ENCODE data around the gene RELN. TPM values are rescaled to one million over a fixed set of nuclear protein-coding genes. Genes with fewer than 3 reads are reported as not detected.

RELN gene
- total and polyA plus RNA-seq, 2 donors (not counting 1 experiment from before 2014, with no cell fraction given): not detected

DNA sequence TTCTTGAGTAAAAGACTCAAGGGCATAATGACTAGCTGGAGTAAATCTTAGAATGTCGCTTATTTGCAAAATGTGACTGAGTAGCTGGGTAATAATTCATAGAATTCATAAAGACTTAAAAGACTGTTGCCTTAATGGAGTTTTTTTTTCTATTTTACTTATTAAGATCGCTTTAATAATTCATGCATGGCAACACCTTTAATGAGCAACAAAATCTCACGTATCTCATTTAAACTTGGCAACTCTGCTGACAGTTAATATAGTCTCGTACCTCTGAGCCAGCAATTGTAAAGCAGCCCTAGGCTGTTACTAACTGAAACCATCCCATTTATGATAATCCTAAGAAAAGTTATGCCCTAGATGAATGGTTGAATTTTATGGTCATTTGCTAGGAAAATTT is 455.7 kb downstream of the RELN start:
- no peak overlapping the region for H3K9ac ChIP-seq (ENCODE audit: low read length)
- H3K79me2 ChIP-seq (ENCODE audit: control insufficient read depth, insufficient read depth, low read length): no peaks in the 10 kb centered on the region
- POLR2A ChIA-PET: no interaction called here
- no peak overlapping the region for H3K4me2 ChIP-seq (replicated peaks; ENCODE audit: low read depth, low read length, poor library complexity, severe bottlenecking)
- no peaks in the 10 kb centered on the region for H3K9me3 ChIP-seq (ENCODE audit: control extremely low read depth in 1 of 3, control insufficient read depth in 2 of 3, insufficient read depth in 1 of 3, low read length in 2 of 3)
- no peak overlapping the region for H3K4me3 Mint-ChIP-seq
- no peak overlapping the region for H3K27ac ChIP-seq (ENCODE audit: low read length in 2 of 2)
- H3K4me3 ChIP-seq (ENCODE audit: control extremely low read depth in 1 of 5, extremely low read depth in 1 of 5, insufficient read depth in 1 of 5, low read depth in 2 of 5, low read length in 4 of 5): no peak overlapping the region
- no peaks in the 10 kb centered on the region for H3K27me3 ChIP-seq (replicated peaks in 1 of 4; ENCODE audit: control extremely low read depth in 1 of 4, control insufficient read depth in 3 of 4, insufficient read depth in 4 of 4, low read length in 3 of 4)
- CTCF ChIA-PET: no interaction called here
- no peak overlapping the region for H3K27ac Mint-ChIP-seq
- DNase-seq (no peak), ATAC-seq (ENCODE audit: low read depth) (no peak)
- WGBS (ENCODE audit: insufficient coverage): no CpG with 5 or more reads among the region's 4 CpGs
- peaks cover 31% of the 10 kb centered on the region for H3K27me3 Mint-ChIP-seq
- intact Hi-C loops (cut with micrococcal nuclease): no loop called here
- H4K20me1 ChIP-seq (ENCODE audit: control insufficient read depth, insufficient read depth, low read length, poor library complexity, severe bottlenecking): no peaks in the 10 kb centered on the region
- no peak overlapping the region for H2AFZ ChIP-seq (ENCODE audit: insufficient read depth, low read depth, low read length, poor library complexity, severe bottlenecking)
- no peaks in the 10 kb centered on the region for H3K36me3 ChIP-seq (replicated peaks in 1 of 2; ENCODE audit: control extremely low read depth in 1 of 2, control insufficient read depth in 1 of 2, extremely low read depth in 1 of 2, insufficient read depth in 2 of 2, low read length in 1 of 2)
- no peaks in the 10 kb centered on the region for H3K4me1 Mint-ChIP-seq
- H3K9me3 Mint-ChIP-seq (ENCODE audit: insufficient read depth): no peaks in the 10 kb centered on the region
- H3K4me1 ChIP-seq (ENCODE audit: control insufficient read depth in 2 of 2, insufficient read depth in 2 of 2, low read length in 2 of 2): no peaks in the 10 kb centered on the region
- TF ChIP-seq CTCF (IDR thresholded peaks at IDR 0.05) (no peak), EZH2 (IDR thresholded peaks at IDR 0.05; ENCODE audit: borderline replicate concordance, insufficient read depth, low read depth, low read length, poor library complexity, severe bottlenecking) (no peak)

DNA sequence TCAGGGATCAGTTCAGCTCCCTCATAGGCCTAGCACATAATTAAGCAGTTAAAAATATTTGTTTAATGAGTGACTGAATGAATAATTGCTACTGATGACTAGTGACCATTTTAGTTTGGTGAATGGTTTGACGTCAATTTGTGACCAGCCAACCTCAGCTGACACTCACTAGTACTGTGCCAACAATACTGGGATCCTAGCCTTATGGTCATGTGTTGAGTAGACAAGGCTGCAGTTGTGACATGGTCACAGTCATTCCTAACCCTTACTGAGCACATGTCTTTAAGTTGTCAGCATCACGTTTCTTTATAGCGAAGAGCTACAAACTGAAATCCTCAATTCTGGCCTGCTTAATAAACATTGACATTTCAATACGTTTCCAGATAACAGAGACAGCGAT is 456.5 kb downstream of the RELN start:
- no peak overlapping the region for H3K9ac ChIP-seq (ENCODE audit: low read length)
- H3K27me3 ChIP-seq (replicated peaks in 1 of 4; ENCODE audit: control extremely low read depth in 1 of 4, control insufficient read depth in 3 of 4, insufficient read depth in 4 of 4, low read length in 3 of 4): no peaks in the 10 kb centered on the region
- Mint-ChIP-seq H3K27ac (no peak overlapping the region), H3K4me1 (no peaks in the 10 kb centered on the region), H3K9me3 (ENCODE audit: insufficient read depth) (no peaks in the 10 kb centered on the region), H3K4me3 (no peak overlapping the region), H3K27me3 (peaks cover 27% of the 10 kb centered on the region)
- H3K27ac ChIP-seq (ENCODE audit: low read length in 2 of 2): no peak overlapping the region
- ATAC-seq (ENCODE audit: low read depth): no peak
- H2AFZ ChIP-seq (ENCODE audit: insufficient read depth, low read depth, low read length, poor library complexity, severe bottlenecking): no peak overlapping the region
- H3K79me2 ChIP-seq (ENCODE audit: control insufficient read depth, insufficient read depth, low read length): no peaks in the 10 kb centered on the region
- CTCF ChIA-PET: no interaction called here
- TF ChIP-seq CTCF (IDR thresholded peaks at IDR 0.05) (no peak), EZH2 (IDR thresholded peaks at IDR 0.05; ENCODE audit: borderline replicate concordance, insufficient read depth, low read depth, low read length, poor library complexity, severe bottlenecking) (no peak)
- WGBS (ENCODE audit: insufficient coverage): 94% methylated on average over 2 of the region's 5 CpGs
- H3K4me2 ChIP-seq (replicated peaks; ENCODE audit: low read depth, low read length, poor library complexity, severe bottlenecking): no peak overlapping the region
- POLR2A ChIA-PET: no interaction called here
- H3K4me1 ChIP-seq (ENCODE audit: control insufficient read depth in 2 of 2, insufficient read depth in 2 of 2, low read length in 2 of 2): no peaks in the 10 kb centered on the region
- intact Hi-C loops (cut with micrococcal nuclease): no loop called here
- H3K4me3 ChIP-seq (ENCODE audit: control extremely low read depth in 1 of 5, extremely low read depth in 1 of 5, insufficient read depth in 1 of 5, low read depth in 2 of 5, low read length in 4 of 5): no peak overlapping the region
- H4K20me1 ChIP-seq (ENCODE audit: control insufficient read depth, insufficient read depth, low read length, poor library complexity, severe bottlenecking): no peaks in the 10 kb centered on the region
- no peak for DNase-seq
- H3K36me3 ChIP-seq (replicated peaks in 1 of 2; ENCODE audit: control extremely low read depth in 1 of 2, control insufficient read depth in 1 of 2, extremely low read depth in 1 of 2, insufficient read depth in 2 of 2, low read length in 1 of 2): no peaks in the 10 kb centered on the region
- no peaks in the 10 kb centered on the region for H3K9me3 ChIP-seq (ENCODE audit: control extremely low read depth in 1 of 3, control insufficient read depth in 2 of 3, insufficient read depth in 1 of 3, low read length in 2 of 3)

All from B cell (primary cell).